SK-N-SH (cell line): Measurements from ENCODE around the gene COQ9. TPM values are rescaled to one million over a fixed set of nuclear protein-coding genes. Genes with fewer than 3 reads are reported as not detected.

Experiments
- CTCF ChIA-PET: fragments of 300-600, 350-600 bp; formaldehyde crosslinking; extraction: SDS; loops from one replicate; lab custom pipeline; 2021; lab: Yijun Ruan, JAX
- POLR2A ChIA-PET: fragments of 350-600 bp; sonication (Branson Sonifier 250); formaldehyde crosslinking; extraction: SDS; loops from one replicate; lab custom pipeline; 2020; ENCODE audit warnings: antibody characterized with exemption, inconsistent platforms; lab: Yijun Ruan, JAX
- DNase-seq: peaks from one replicate; pipeline ENCODE4 v3.0.0; 2012
- H2AFZ ChIP-seq: fragments of 200-600 bp; sonication (generic); 2 replicates; pipeline ENCODE4 v1.8.1; 2016; ENCODE audit warnings: antibody characterized with exemption, mild to moderate bottlenecking, low read depth
- H3F3A ChIP-seq: fragments of 200-600 bp; sonication (generic); replicated peaks from 2 replicates; pipeline ENCODE3; 2016; ENCODE audit warnings: antibody characterized with exemption, mild to moderate bottlenecking; ENCODE audit not compliant: insufficient read depth
- H3K27ac ChIP-seq, 2 experiments: fragments of 200-500 bp in 1 of 2; fragments of 200-600 bp in 1 of 2; sonication (Bioruptor generic) in 1 of 2; sonication (generic), shearing (Covaris generic) in 1 of 2; 2 replicates each; pipeline versions ENCODE4 v1.5.1 to v1.6.1; 2014 to 2016; ENCODE audit warnings: low read depth in 2 of 2, inconsistent platforms in 1 of 2, low read length in 1 of 2, mild to moderate bottlenecking in 1 of 2, mixed read lengths in 1 of 2
- H3K27me3 ChIP-seq: fragments of 200-600 bp; sonication (generic), shearing (Covaris generic); 2 replicates; pipeline ENCODE4 v1.6.1; 2016; ENCODE audit warnings: mixed run types; ENCODE audit not compliant: insufficient read depth
- H3K36me3 ChIP-seq, 2 experiments: fragments of 200-500 bp in 1 of 2; fragments of 200-600 bp in 1 of 2; sonication (Bioruptor generic) in 1 of 2; sonication (generic) in 1 of 2; replicated peaks in 1 of 2; 2 replicates each; pipeline versions ENCODE3 to v1.5.1; 2014 to 2016; ENCODE audit warnings: low read length in 1 of 2, mild to moderate bottlenecking in 1 of 2; ENCODE audit not compliant: insufficient read depth in 2 of 2, control insufficient read depth in 1 of 2
- H3K4me1 ChIP-seq, 2 experiments: fragments of 200-500 bp in 1 of 2; fragments of 200-600 bp in 1 of 2; sonication (Bioruptor generic) in 1 of 2; sonication (generic), shearing (Covaris generic) in 1 of 2; 2 replicates each; pipeline versions ENCODE4 v1.5.1 to v1.6.1; 2014 to 2016; ENCODE audit warnings: low read depth in 1 of 2, low read length in 1 of 2, mixed run types in 1 of 2; ENCODE audit not compliant: insufficient read depth in 2 of 2, control insufficient read depth in 1 of 2
- H3K4me2 ChIP-seq: fragments of 200-600 bp; sonication (generic), shearing (Covaris generic); 2 replicates; pipeline ENCODE4 v1.6.1; 2017; ENCODE audit warnings: mixed run types
- H3K4me3 ChIP-seq, 2 experiments: fragments of 200-500 bp in 1 of 2; fragments of 200-600 bp in 1 of 2; sonication (Bioruptor generic) in 1 of 2; sonication (generic), shearing (Covaris generic) in 1 of 2; 2 replicates each; pipeline versions ENCODE4 v1.5.1 to v1.8.1; 2014 to 2016; ENCODE audit warnings: low read depth in 2 of 2, inconsistent platforms in 1 of 2, low read length in 1 of 2, mild to moderate bottlenecking in 1 of 2, mixed read lengths in 1 of 2, moderate library complexity in 1 of 2
- H3K79me2 ChIP-seq: fragments of 200-600 bp; sonication (generic); 2 replicates; pipeline ENCODE4 v1.8.1; 2017; ENCODE audit warnings: mild to moderate bottlenecking; ENCODE audit not compliant: insufficient read depth
- H3K9ac ChIP-seq: fragments of 200-600 bp; sonication (generic); 2 replicates; pipeline ENCODE4 v1.6.1; 2017; ENCODE audit warnings: mixed run types
- H3K9me2 ChIP-seq: fragments of 200-600 bp; sonication (generic); 2 replicates; pipeline ENCODE4 v1.6.1; 2017; ENCODE audit warnings: mixed run types
- H3K9me3 ChIP-seq: fragments of 200-600 bp; sonication (generic); 2 replicates; pipeline ENCODE4 v1.6.1; 2017; ENCODE audit warnings: mixed run types, mild to moderate bottlenecking, moderate library complexity
- H4K20me1 ChIP-seq: fragments of 200-600 bp; sonication (generic); 2 replicates; pipeline ENCODE4 v1.6.1; 2017; ENCODE audit warnings: mild to moderate bottlenecking, mixed run types; ENCODE audit not compliant: insufficient read depth
- CHD2 ChIP-seq: fragments of 150-350 bp; IDR thresholded peaks from 2 replicates; pipeline ENCODE4 v1.6.1; 2018; ENCODE audit warnings: low read length; ENCODE audit not compliant: partially characterized antibody
- CTCF ChIP-seq: fragments of 200-600 bp; sonication (generic); IDR thresholded peaks from 2 replicates; pipeline ENCODE4 v1.6.1; 2017; ENCODE audit warnings: antibody characterized with exemption, mild to moderate bottlenecking, moderate library complexity
- EP300 ChIP-seq, 2 experiments: IDR thresholded peaks; 2 replicates each; pipeline versions ENCODE4 v1.4.0 to v1.6.1; 2012; ENCODE audit warnings: borderline replicate concordance in 1 of 2, low read depth in 1 of 2, low read length in 1 of 2
- FOSL2 ChIP-seq: IDR thresholded peaks from 2 replicates; pipeline ENCODE4 v1.4.0; 2012; ENCODE audit warnings: low read depth, mild to moderate bottlenecking, moderate library complexity, borderline replicate concordance
- GABPA ChIP-seq: IDR thresholded peaks from 2 replicates; pipeline ENCODE4 v1.4.0; 2012; ENCODE audit warnings: low read depth, mild to moderate bottlenecking
- JUND ChIP-seq: IDR thresholded peaks from 2 replicates; pipeline ENCODE4 v1.4.0; 2012
- MXI1 ChIP-seq: IDR thresholded peaks from 2 replicates; pipeline ENCODE4 v1.6.1; 2012; ENCODE audit warnings: mild to moderate bottlenecking, low read depth, low read length, improper control_type of control experiment
- PBX3 ChIP-seq: IDR thresholded peaks from 2 replicates; pipeline ENCODE4; 2012
- RAD21 ChIP-seq: IDR thresholded peaks from 2 replicates; pipeline ENCODE4 v1.6.1; 2012; ENCODE audit warnings: mild to moderate bottlenecking, low read length
- RFX5 ChIP-seq: IDR thresholded peaks from 2 replicates; pipeline ENCODE4 v1.6.1; 2012; ENCODE audit warnings: mild to moderate bottlenecking, improper control_type of control experiment, low read length
- SMC3 ChIP-seq: IDR thresholded peaks from 2 replicates; pipeline ENCODE4 v1.6.1; 2012; ENCODE audit warnings: low read depth, low read length, improper control_type of control experiment
- WGBS: methylation state at CpG from one replicate; pipeline ENCODE4 v1.1.6; 2017; ENCODE audit warnings: low lambda C conversion rate; 5-methylcytosine and 5-hydroxymethylcytosine counted together
- polyA plus RNA-seq, 3 experiments: library from polyadenylated mRNA; depleted of rRNA; stranded (reverse); fragments of >200 nt; gene quantifications; 2 replicates each; pipeline ENCODE4 v1.2.3, GENCODE V29; 2012
- TF ChIP-seq, protein P1 (sequence below): fragments of 150-350 bp; IDR thresholded peaks from 2 replicates; pipeline ENCODE4 v1.6.1; 2016; ENCODE audit warnings: mild to moderate bottlenecking, low read depth, low read length
- TF ChIP-seq, protein P2 (sequence below): fragments of 150-350 bp; IDR thresholded peaks from 2 replicates; pipeline ENCODE4 v1.6.1; 2017; ENCODE audit warnings: antibody characterized with exemption, low read length, low read depth, borderline replicate concordance

Gene COQ9
- polyA plus RNA-seq, 1 of the 3 experiments (the other 2 are of a cell fraction), result 81.2 TPM

DNA sequence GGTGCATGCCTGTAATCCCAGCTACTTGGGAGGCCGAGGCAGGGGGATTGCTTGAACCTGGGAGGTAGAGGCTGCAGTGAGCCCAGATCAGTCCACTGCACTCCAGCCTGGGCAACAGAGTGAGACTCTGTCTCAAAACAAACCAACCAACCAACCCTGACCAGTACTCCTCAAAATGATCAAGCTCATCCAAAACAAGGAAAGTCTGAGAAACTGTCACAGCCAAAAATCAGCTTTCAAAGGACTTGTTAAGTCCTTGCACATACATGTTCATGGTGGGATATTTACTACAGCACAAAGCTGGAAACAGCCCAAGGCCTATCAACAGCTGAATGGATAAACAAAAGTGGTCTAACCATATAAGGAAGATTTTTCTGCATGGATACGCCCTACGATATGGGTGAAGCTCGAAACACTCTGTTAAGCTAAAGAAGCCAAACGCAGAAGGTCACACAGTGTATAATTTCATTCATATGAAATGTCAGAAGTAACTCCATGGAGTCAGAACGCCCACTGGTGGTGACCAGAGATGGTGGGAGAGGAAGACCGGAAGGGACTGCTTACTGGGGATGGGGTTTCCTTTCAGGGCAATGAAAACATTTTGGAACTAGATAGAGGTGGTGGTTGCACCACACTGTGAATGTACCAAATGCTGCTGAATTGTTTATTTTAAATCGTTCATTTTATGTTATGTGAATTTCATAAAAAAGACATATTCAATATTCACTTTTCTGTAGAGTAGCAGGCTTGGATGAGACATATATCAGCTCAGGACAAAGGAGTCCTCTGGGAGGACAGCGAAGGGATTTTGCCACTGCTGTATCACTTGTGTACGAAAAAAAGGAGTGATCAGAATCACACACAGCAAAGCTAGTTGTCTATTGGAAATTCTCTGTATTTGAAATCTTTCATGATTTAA lies 25.0 kb upstream of the COQ9 start:
- peaks cover under 1 to 2% of the 10 kb centered on the region in 2 experiments for H3K36me3 ChIP-seq
- 46% methylated on average over 9 of the region's 10 CpGs for WGBS
- peaks cover 0 to 17% of the 10 kb centered on the region in 2 experiments; a peak in 2 of 4 replicates for H3K4me1 ChIP-seq
- H3K9me2 ChIP-seq, result no peaks in the 10 kb centered on the region
- H3K27ac ChIP-seq, result peak overlapping the region; percentile 17 to 45; a peak in 3 of 4 replicates
- ChIA-PET CTCF (interaction anchor here (0.6 to 17.3 kb wide), 23 partner anchors 10 to 338 kb away, joined by 3 to 544 read pairs (median 3); partner anchors contain the start of genes ARL2BP, CIAPIN1, COQ9 and CPNE2), POLR2A (interaction anchor here (0.5 kb wide), 1 partner anchor 10 kb away, joined by 3 read pairs; no protein-coding TSS in a partner anchor)
- H3K9ac ChIP-seq, result no peak overlapping the region
- no peak overlapping the region for H3K4me2 ChIP-seq
- no peak overlapping the region for H3K4me3 ChIP-seq
- H3K79me2 ChIP-seq, result no peaks in the 10 kb centered on the region
- H3F3A ChIP-seq, result peaks cover 8% of the 10 kb centered on the region
- 0 out of 2 replicates have a peak overlapping the region, but pooled peaks have one; percentile 57 for H2AFZ ChIP-seq
- H4K20me1 ChIP-seq, result no peaks in the 10 kb centered on the region
- no peaks in the 10 kb centered on the region for H3K9me3 ChIP-seq
- TF ChIP-seq CTCF (peak; percentile 77), RAD21 (peak; percentile 86), SMC3 (peak; percentile 83), GABPA (peak; percentile 49; the same call in 1 of the 2 replicates)
- TF ChIP-seq, protein P1, sequence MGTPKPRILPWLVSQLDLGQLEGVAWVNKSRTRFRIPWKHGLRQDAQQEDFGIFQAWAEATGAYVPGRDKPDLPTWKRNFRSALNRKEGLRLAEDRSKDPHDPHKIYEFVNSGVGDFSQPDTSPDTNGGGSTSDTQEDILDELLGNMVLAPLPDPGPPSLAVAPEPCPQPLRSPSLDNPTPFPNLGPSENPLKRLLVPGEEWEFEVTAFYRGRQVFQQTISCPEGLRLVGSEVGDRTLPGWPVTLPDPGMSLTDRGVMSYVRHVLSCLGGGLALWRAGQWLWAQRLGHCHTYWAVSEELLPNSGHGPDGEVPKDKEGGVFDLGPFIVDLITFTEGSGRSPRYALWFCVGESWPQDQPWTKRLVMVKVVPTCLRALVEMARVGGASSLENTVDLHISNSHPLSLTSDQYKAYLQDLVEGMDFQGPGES, result no peak
- TF ChIP-seq, all 33 proteins: peak for 4
- no peaks in the 10 kb centered on the region for H3K27me3 ChIP-seq
- peak; percentile 72 for DNase-seq

GRCh38 chr16:57423152-57423551 lies 24.1 kb upstream of the COQ9 start:
- Histone ChIP-seq H3K27ac (no peak overlapping the region), H3K27me3 (no peaks in the 10 kb centered on the region), H3F3A (peaks cover 3% of the 10 kb centered on the region), H3K79me2 (no peaks in the 10 kb centered on the region), H4K20me1 (no peaks in the 10 kb centered on the region), H3K9me2 (no peaks in the 10 kb centered on the region), H3K9me3 (no peaks in the 10 kb centered on the region), H3K4me3 (no peak overlapping the region), H3K9ac (no peak overlapping the region), H3K4me1 (peaks cover 0 to 12% of the 10 kb centered on the region in 2 experiments; a peak in 2 of 4 replicates)
- ChIA-PET POLR2A (no interaction called here), CTCF (interaction anchor here (0.6 to 17.3 kb wide), 14 partner anchors 9 to 339 kb away, joined by 3 to 544 read pairs (median 4); partner anchors contain the start of genes ARL2BP, CIAPIN1, COQ9 and CX3CL1)
- TF ChIP-seq RFX5 (no peak), MXI1 (no peak), CHD2 (no peak), GABPA (no peak), PBX3 (no peak), FOSL2 (no peak), JUND (no peak), EP300 (IDR thresholded peaks at IDR 0.05; ENCODE audit: borderline replicate concordance in 1 of 2, low read depth in 1 of 2, low read length in 1 of 2) (no peak)
- TF ChIP-seq, protein P2, sequence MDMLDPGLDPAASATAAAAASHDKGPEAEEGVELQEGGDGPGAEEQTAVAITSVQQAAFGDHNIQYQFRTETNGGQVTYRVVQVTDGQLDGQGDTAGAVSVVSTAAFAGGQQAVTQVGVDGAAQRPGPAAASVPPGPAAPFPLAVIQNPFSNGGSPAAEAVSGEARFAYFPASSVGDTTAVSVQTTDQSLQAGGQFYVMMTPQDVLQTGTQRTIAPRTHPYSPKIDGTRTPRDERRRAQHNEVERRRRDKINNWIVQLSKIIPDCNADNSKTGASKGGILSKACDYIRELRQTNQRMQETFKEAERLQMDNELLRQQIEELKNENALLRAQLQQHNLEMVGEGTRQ, result no peak
- TF ChIP-seq, all 33 proteins: peak for 0
- no peak overlapping the region for H3K4me2 ChIP-seq
- peaks cover 7 to 9% of the 10 kb centered on the region in 2 experiments for H3K36me3 ChIP-seq
- 90% methylated on average over 2 of the region's 2 CpGs for WGBS
- DNase-seq, result no peak
- H2AFZ ChIP-seq, result no peak overlapping the region
